Measurements from ENCODE around the gene PNN.
"Not testable (repeated sequence)": the region's sequence is repeated elsewhere in the genome, so short reads cannot be mapped to it uniquely, and the experiment has no call there.

PNN gene

GRCh38 chr14:39173198-39173597 lies 1.9 kb upstream of the PNN start:
- H3K9ac ChIP-seq (ENCODE audit: low read depth, low read length) = no peak overlapping the region
- peaks cover 18% of the 10 kb centered on the region for H3K36me3 ChIP-seq (ENCODE audit: insufficient read depth, low read length)
- H3K9me3 ChIP-seq (ENCODE audit: control insufficient read depth, insufficient read depth, low read length) = no peaks in the 10 kb centered on the region
- peaks cover 5% of the 10 kb centered on the region; the same call in 1 of the 2 replicates for H3K4me1 ChIP-seq (ENCODE audit: insufficient read depth, low read length)

- peak overlapping the region; percentile 68 for H3K9ac ChIP-seq (ENCODE audit: low read depth, low read length)
- H3K9me3 ChIP-seq (ENCODE audit: control insufficient read depth, insufficient read depth, low read length) = no peaks in the 10 kb centered on the region
- peaks cover 35% of the 10 kb centered on the region for H3K36me3 ChIP-seq (ENCODE audit: insufficient read depth, low read length)
- 0 out of 2 replicates have a peak, but pooled peaks cover 5% of the 10 kb centered on the region for H3K4me1 ChIP-seq (ENCODE audit: insufficient read depth, low read length)
Observed at GRCh38 chr14:39175445-39176262, 600 bp downstream of the PNN start.

DNA sequence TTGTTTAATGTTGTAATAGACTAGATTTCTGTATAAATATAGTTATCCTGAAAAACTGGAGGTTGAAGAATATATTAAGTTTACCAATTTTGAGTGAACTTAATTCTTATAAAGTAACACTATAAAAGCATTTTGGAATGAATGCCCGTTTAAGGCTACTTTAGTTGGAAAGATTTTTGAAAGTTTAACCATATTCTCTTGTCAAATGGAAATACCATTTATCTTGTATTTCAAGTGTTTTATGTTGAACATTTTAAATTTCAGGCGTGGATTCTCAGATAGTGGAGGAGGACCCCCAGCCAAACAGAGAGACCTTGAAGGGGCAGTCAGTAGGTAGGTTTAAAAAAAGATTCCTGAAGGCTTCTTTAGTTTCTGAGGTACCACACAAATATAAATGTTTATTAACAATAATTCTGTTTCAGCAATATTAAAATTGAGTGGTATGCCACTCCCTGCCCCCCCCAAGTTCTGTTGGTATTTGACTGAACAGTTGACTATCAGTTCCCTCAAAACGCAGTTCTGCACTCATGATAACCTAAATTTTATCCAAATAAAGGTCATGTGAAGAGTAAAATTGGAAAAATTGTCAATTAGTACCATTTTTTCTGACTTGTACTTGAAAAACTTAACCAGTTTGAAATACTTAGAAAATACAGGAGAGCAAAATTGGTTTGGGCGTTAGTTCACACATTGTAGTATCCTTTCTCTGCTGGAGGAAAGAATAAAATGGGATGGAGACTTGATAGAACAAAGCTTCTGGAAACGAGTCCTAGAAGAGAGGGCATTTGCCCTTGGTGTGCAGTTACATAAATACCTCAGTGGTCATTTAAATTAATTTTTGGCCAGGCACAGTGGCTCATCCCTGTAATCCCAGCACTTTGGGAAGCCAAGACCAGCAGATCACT lies 1.5 kb downstream of the PNN start:
- Histone ChIP-seq H3K36me3 (ENCODE audit: insufficient read depth, low read length) (peaks cover 44% of the 10 kb centered on the region), H3K9me3 (ENCODE audit: control insufficient read depth, insufficient read depth, low read length) (no peaks in the 10 kb centered on the region), H3K9ac (ENCODE audit: low read depth, low read length) (peak overlapping the region; percentile 68), H3K4me1 (ENCODE audit: insufficient read depth, low read length) (no peaks in the 10 kb centered on the region)

DNA sequence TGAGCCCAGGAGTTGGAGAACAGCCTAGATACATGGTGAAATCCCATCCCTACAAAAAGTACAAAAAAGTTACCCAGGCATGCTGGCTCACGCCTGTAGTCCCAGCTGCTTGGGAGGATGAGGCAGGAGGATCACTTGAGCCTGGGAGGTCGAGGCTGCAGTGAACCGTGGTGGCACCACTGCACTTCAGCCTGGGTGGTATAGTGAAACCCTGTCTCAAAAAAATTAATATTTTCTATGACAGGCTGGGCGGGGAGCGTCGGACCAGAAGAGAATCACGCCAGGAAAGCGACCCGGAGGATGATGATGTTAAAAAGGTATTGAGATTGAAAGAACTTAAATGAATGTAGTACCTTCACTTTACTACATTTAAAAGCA lies 2.1 kb downstream of the PNN start:
- Histone ChIP-seq H3K4me1 (ENCODE audit: insufficient read depth, low read length) (no peaks in the 10 kb centered on the region), H3K36me3 (ENCODE audit: insufficient read depth, low read length) (peaks cover 46% of the 10 kb centered on the region), H3K9ac (ENCODE audit: low read depth, low read length) (no peak overlapping the region), H3K9me3 (ENCODE audit: control insufficient read depth, insufficient read depth, low read length) (no peaks in the 10 kb centered on the region)

GRCh38 chr14:39179042-39179441 lies 4.0 kb downstream of the PNN start:
- H3K4me1 ChIP-seq (ENCODE audit: insufficient read depth, low read length) = no peaks in the 10 kb centered on the region
- H3K36me3 ChIP-seq (ENCODE audit: insufficient read depth, low read length) = peaks cover 51% of the 10 kb centered on the region
- H3K9me3 ChIP-seq (ENCODE audit: control insufficient read depth, insufficient read depth, low read length) = no peaks in the 10 kb centered on the region
- no peak overlapping the region for H3K9ac ChIP-seq (ENCODE audit: low read depth, low read length)

DNA sequence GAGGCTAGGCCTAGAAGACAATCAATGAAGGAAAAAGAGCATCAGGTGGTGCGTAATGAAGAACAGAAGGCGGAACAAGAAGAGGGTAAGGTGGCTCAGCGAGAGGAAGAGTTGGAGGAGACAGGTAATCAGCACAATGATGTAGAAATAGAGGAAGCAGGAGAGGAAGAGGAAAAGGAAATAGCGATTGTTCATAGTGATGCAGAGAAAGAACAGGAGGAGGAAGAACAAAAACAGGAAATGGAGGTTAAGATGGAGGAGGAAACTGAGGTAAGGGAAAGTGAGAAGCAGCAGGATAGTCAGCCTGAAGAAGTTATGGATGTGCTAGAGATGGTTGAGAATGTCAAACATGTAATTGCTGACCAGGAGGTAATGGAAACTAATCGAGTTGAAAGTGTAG lies 5.5 kb downstream of the PNN start:
- Histone ChIP-seq H3K4me1 (ENCODE audit: insufficient read depth, low read length) (no peaks in the 10 kb centered on the region), H3K36me3 (ENCODE audit: insufficient read depth, low read length) (peaks cover 53% of the 10 kb centered on the region), H3K9me3 (ENCODE audit: control insufficient read depth, insufficient read depth, low read length) (no peaks in the 10 kb centered on the region), H3K9ac (ENCODE audit: low read depth, low read length) (no peak overlapping the region)

- H3K36me3 ChIP-seq (ENCODE audit: insufficient read depth, low read length) = peaks cover 53% of the 10 kb centered on the region
- H3K9ac ChIP-seq (ENCODE audit: low read depth, low read length) = no peak overlapping the region
- H3K4me1 ChIP-seq (ENCODE audit: insufficient read depth, low read length) = no peaks in the 10 kb centered on the region
- H3K9me3 ChIP-seq (ENCODE audit: control insufficient read depth, insufficient read depth, low read length) = no peaks in the 10 kb centered on the region
Observed at GRCh38 chr14:39181026-39181692, 6.1 kb downstream of the PNN start.

GRCh38 chr14:39181693-39182047 lies 6.6 kb downstream of the PNN start:
- no peak overlapping the region for H3K9ac ChIP-seq (ENCODE audit: low read depth, low read length)
- no peaks in the 10 kb centered on the region for H3K9me3 ChIP-seq (ENCODE audit: control insufficient read depth, insufficient read depth, low read length)
- peaks cover 48% of the 10 kb centered on the region for H3K36me3 ChIP-seq (ENCODE audit: insufficient read depth, low read length)
- 0 out of 2 replicates have a peak, but pooled peaks cover under 1% of the 10 kb centered on the region for H3K4me1 ChIP-seq (ENCODE audit: insufficient read depth, low read length)

GRCh38 chr14:39182770-39183684 lies 8.0 kb downstream of the PNN start:
- Histone ChIP-seq H3K9ac (ENCODE audit: low read depth, low read length) (no peak overlapping the region), H3K36me3 (ENCODE audit: insufficient read depth, low read length) (peaks cover 37% of the 10 kb centered on the region), H3K9me3 (ENCODE audit: control insufficient read depth, insufficient read depth, low read length) (no peaks in the 10 kb centered on the region), H3K4me1 (ENCODE audit: insufficient read depth, low read length) (peaks cover 12% of the 10 kb centered on the region)

DNA sequence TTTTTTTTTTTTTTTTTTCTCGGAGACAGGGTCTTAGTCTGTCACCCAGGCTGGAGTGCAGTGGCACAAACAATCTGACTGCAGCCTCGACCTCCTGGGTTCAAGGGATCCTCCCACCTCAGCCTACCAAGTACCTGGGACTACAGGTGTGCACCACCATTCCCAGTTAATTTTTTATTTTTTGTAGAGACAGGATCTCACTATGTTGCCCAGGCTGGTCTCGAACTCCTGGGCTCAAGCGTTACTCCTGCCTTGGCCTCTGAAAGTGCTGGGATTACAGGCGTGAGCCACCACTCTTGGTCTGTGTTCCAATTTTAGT lies 8.6 kb downstream of the PNN start:
- H3K4me1 ChIP-seq (ENCODE audit: insufficient read depth, low read length) = peaks cover 16% of the 10 kb centered on the region
- peaks cover 31% of the 10 kb centered on the region for H3K36me3 ChIP-seq (ENCODE audit: insufficient read depth, low read length)
- H3K9me3 ChIP-seq (ENCODE audit: control insufficient read depth, insufficient read depth, low read length); H3K9ac ChIP-seq (ENCODE audit: low read depth, low read length): not testable (repeated sequence)

GRCh38 chr14:39184628-39185255 lies 9.7 kb downstream of the PNN start:
- Histone ChIP-seq H3K4me1 (ENCODE audit: insufficient read depth, low read length) (peaks cover 16% of the 10 kb centered on the region), H3K36me3 (ENCODE audit: insufficient read depth, low read length) (peaks cover 23% of the 10 kb centered on the region), H3K9ac (ENCODE audit: low read depth, low read length) (no peak overlapping the region), H3K9me3 (ENCODE audit: control insufficient read depth, insufficient read depth, low read length) (no peaks in the 10 kb centered on the region)

DNA sequence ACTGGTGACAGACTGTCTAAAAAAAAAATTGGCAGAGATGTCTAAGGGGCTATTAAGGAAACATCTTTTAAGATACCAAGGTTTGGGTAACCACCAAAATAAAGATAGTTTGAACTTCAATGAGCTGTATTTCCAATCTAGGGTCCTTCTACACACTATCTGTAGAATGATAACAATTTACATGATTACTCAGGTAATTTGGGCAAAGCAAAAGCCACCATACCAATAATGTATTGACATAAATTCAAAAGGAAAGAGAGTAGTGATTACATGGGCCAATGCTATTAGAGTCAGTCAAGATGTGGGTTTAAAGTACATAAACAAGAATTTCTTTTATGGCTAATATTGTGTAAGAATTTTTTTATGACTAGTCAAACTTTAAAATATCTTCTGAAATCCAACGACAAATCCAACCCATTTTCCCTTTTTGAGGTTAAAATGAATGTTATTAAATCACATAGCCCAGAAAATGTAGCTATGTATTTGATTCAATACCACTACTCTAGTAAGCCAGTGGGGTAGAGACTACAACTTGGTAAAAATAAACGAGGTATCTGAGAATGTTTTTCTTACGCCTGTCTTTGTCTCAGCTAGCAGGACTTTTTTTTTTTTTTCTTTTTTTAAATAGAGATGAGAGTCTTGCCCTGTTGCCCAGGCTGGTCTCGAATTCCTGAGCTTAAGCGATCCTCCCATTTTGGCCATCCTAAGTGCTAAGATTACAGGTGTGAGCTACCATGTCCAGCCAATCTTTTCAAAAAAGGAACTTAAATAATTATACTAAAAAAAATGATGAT lies 10.4 kb downstream of the PNN start:
- H3K9me3 ChIP-seq (ENCODE audit: control insufficient read depth, insufficient read depth, low read length) = no peaks in the 10 kb centered on the region
- peaks cover 16% of the 10 kb centered on the region for H3K4me1 ChIP-seq (ENCODE audit: insufficient read depth, low read length)
- H3K9ac ChIP-seq (ENCODE audit: low read depth, low read length) = no peak overlapping the region
- H3K36me3 ChIP-seq (ENCODE audit: insufficient read depth, low read length) = peaks cover 20% of the 10 kb centered on the region

Data from ES-I3 (cell line).